ENCODE data around the gene RBMS1.

DNA sequence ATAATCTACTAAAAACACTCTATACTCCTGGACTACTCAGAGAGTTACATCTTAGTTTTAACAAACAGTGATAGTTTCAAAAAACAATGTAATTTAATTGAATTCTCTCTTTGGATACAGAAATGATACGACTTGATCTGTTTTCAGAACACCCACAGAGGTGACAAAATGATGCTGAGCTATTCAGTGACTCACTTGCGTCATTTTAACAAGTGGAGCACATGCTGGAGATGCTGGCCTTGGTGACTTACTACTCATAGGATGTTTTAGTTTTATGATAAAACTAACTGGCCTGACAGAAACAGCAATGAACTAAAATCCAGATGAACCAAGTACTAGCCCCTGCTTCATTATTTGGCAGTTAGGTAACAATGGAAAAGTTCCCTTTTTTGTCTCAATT lies 192.2 kb downstream of the RBMS1 start:
- TF ChIP-seq, protein P1, sequence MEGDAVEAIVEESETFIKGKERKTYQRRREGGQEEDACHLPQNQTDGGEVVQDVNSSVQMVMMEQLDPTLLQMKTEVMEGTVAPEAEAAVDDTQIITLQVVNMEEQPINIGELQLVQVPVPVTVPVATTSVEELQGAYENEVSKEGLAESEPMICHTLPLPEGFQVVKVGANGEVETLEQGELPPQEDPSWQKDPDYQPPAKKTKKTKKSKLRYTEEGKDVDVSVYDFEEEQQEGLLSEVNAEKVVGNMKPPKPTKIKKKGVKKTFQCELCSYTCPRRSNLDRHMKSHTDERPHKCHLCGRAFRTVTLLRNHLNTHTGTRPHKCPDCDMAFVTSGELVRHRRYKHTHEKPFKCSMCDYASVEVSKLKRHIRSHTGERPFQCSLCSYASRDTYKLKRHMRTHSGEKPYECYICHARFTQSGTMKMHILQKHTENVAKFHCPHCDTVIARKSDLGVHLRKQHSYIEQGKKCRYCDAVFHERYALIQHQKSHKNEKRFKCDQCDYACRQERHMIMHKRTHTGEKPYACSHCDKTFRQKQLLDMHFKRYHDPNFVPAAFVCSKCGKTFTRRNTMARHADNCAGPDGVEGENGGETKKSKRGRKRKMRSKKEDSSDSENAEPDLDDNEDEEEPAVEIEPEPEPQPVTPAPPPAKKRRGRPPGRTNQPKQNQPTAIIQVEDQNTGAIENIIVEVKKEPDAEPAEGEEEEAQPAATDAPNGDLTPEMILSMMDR (IDR thresholded peaks at IDR 0.05), result no peak
- TF ChIP-seq POLR2A (IDR thresholded peaks at IDR 0.05), result no peak
